HEK293T (cell line): ENCODE measurements around the gene NAT9.

Experiments
- CTCF ChIA-PET: fragments of 350-600 bp; formaldehyde crosslinking; extraction: SDS; loops from one replicate; lab custom pipeline; 2021; ENCODE audit warnings: antibody characterized with exemption, inconsistent platforms; lab: Yijun Ruan, JAX
- POLR2A ChIA-PET: fragments of 350-600 bp; formaldehyde crosslinking; extraction: SDS; loops from one replicate; lab custom pipeline; 2020; ENCODE audit warnings: antibody characterized with exemption, inconsistent platforms; lab: Yijun Ruan, JAX
- DNase-seq: peaks from one replicate; pipeline ENCODE4 v3.0.0; 2012; ENCODE audit warnings: mixed read lengths; ENCODE audit errors: extremely low spot score
- ARNT ChIP-seq: fragments of 450-650 bp; IDR thresholded peaks from 2 replicates; pipeline ENCODE4 v1.6.1; 2017; ENCODE audit warnings: mild to moderate bottlenecking
- BHLHE40 ChIP-seq: fragments of 450-650 bp; IDR thresholded peaks from 2 replicates; pipeline ENCODE4 v1.6.1; 2016; ENCODE audit warnings: mild to moderate bottlenecking, moderate library complexity, borderline replicate concordance
- CTBP1 ChIP-seq: fragments of 450-650 bp; IDR thresholded peaks from 2 replicates; pipeline ENCODE4 v1.6.1; 2016; ENCODE audit warnings: borderline replicate concordance
- ELF4 ChIP-seq: fragments of 450-650 bp; IDR thresholded peaks from 2 replicates; pipeline ENCODE4 v1.6.1; 2017; ENCODE audit warnings: antibody characterized with exemption
- FOXA1 ChIP-seq: fragments of 450-650 bp; IDR thresholded peaks from 2 replicates; pipeline ENCODE4 v1.6.1; 2016; ENCODE audit warnings: mild to moderate bottlenecking
- FOXK2 ChIP-seq: fragments of 450-650 bp; IDR thresholded peaks from 2 replicates; pipeline ENCODE4 v1.6.1; 2016; ENCODE audit warnings: mild to moderate bottlenecking
- FOXM1 ChIP-seq: fragments of 450-650 bp; IDR thresholded peaks from 2 replicates; pipeline ENCODE4 v1.6.1; 2017; ENCODE audit warnings: mild to moderate bottlenecking, borderline replicate concordance
- HDGF ChIP-seq: fragments of 450-650 bp; IDR thresholded peaks from 2 replicates; pipeline ENCODE4 v1.6.1; 2017; ENCODE audit warnings: antibody characterized with exemption, borderline replicate concordance
- L3MBTL2 ChIP-seq: fragments of 450-650 bp; conservative IDR thresholded peaks from 2 replicates; pipeline ENCODE4 v1.6.1; 2016; ENCODE audit warnings: mild to moderate bottlenecking
- LEF1 ChIP-seq: fragments of 450-650 bp; IDR thresholded peaks from 2 replicates; pipeline ENCODE4 v1.6.1; 2017; ENCODE audit warnings: mild to moderate bottlenecking, borderline replicate concordance
- NFRKB ChIP-seq: fragments of 450-650 bp; IDR thresholded peaks from 2 replicates; pipeline ENCODE4 v1.6.1; 2016; ENCODE audit warnings: mild to moderate bottlenecking, moderate library complexity
- PKNOX1 ChIP-seq: fragments of 450-650 bp; IDR thresholded peaks from 2 replicates; pipeline ENCODE4 v1.6.1; 2016
- SP1 ChIP-seq: fragments of 450-650 bp; IDR thresholded peaks from 2 replicates; pipeline ENCODE4 v1.6.1; 2017
- SUZ12 ChIP-seq: fragments of 450-650 bp; IDR thresholded peaks from 2 replicates; pipeline ENCODE4 v1.6.1; 2016; ENCODE audit warnings: mild to moderate bottlenecking
- TARDBP ChIP-seq: fragments of 450-650 bp; IDR thresholded peaks from 2 replicates; pipeline ENCODE4 v1.6.1; 2016
- ZNF384 ChIP-seq: fragments of 450-650 bp; IDR thresholded peaks from 2 replicates; pipeline ENCODE4 v1.6.1; 2016

Gene NAT9

DNA sequence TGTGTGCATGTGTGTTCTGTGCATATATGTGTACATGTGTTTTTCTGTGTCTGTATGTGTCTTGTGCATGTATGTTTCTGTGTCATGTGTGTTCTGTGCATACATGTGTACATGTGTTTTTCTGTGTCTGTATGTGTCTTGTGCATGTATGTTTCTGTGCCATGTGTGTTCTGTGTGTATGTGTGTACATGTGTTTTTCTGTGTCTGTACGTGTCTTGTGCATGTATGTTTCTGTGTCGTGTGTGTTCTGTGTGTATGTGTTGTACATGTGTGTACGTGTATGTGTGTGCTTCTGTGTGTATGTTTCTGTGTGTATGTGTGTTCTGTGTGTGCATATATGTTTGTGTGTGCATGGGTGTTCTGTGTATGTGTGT lies 47.5 kb downstream of the NAT9 start:
- no peak for TF ChIP-seq FOXA1
- no peak for TF ChIP-seq L3MBTL2
- TF ChIP-seq FOXK2 = no peak
- no peak for TF ChIP-seq ZNF384
- no peak for TF ChIP-seq PKNOX1
- no peak for TF ChIP-seq ARNT
- TF ChIP-seq BHLHE40 = no peak
- no peak for TF ChIP-seq NFRKB
- no peak for TF ChIP-seq CTBP1
- TF ChIP-seq LEF1 = no peak
- no peak for TF ChIP-seq SP1
- no peak for TF ChIP-seq FOXM1
- no peak for TF ChIP-seq SUZ12
- TF ChIP-seq HDGF = no peak
- TF ChIP-seq TARDBP = no peak
- TF ChIP-seq ELF4 = no peak
- DNase-seq = no peak
- ChIA-PET CTCF (no interaction called here), POLR2A (no interaction called here)

DNA sequence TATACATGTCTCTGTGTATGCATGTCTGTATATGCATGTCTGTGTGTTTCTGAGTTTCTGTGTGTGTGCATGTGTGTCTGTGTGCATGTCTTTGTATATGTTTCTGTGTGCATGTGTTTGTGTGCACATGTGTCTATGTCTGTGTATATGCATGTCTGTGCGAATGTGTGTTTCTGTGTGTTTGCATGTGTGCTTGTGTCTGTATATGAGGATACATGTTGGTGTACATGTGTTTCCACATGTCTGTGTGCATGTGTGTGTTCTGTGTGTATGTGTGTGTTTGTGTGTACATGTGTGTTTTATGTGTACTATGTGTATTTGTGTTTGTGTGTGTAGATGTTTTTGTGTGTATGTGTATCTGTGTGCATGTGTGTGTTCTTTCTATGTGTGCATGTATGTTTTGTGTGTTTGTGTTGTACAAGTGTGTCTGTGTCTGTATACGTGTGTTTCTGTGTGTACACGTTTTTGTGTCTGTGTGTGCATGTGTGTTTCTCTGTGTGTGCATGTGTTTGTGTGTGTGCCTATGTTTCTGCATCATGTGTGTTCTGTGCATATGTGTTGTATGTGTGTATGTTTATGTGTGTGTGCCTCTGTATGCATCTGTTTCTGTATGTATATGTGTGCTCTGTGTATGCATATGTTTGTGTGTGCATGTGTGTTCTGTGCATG lies 48.0 kb downstream of the NAT9 start:
- TF ChIP-seq FOXM1 (no peak), ZNF384 (no peak)
- ChIA-PET CTCF (no interaction called here), POLR2A (no interaction called here)
- DNase-seq = no peak

- ChIA-PET POLR2A (interaction anchor here (1.0 kb wide), 1 partner anchor 22 kb away, joined by 4 read pairs; no protein-coding TSS in a partner anchor), CTCF (interaction anchor here (1.2 kb wide), 1 partner anchor 11 kb away, joined by 4 read pairs; no protein-coding TSS in a partner anchor)
- TF ChIP-seq SUZ12 = no peak
- no peak for TF ChIP-seq FOXA1
- TF ChIP-seq HDGF = no peak
- TF ChIP-seq SP1 = no peak
- TF ChIP-seq CTBP1 = no peak
- TF ChIP-seq ZNF384 = no peak
- no peak for TF ChIP-seq NFRKB
- TF ChIP-seq L3MBTL2 = no peak
- no peak for TF ChIP-seq PKNOX1
- no peak for TF ChIP-seq BHLHE40
- TF ChIP-seq LEF1 = no peak
- TF ChIP-seq TARDBP = no peak
- TF ChIP-seq ELF4 = no peak
- no peak for DNase-seq
Observed at GRCh38 chr17:74725111-74725510, 51.0 kb downstream of the NAT9 start.

DNA sequence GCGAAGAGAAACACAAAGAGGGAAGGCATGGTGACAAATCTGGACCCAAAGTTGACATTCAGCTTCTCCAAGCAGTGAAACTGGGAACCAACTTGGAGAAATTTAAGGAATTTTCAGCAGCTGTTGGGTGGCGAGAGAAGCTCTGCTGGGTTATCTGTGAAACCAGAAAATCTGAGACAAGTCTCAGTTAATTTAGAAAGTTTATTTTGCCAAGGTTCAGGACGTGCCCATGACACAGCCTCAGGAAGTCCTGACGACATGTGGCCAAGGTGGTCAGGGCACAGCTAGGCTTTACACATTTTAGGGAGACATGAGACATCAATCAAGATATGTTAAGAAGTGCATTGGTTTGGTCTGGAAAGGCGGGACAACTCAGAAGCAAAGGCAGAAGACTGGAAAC lies 52.3 kb downstream of the NAT9 start:
- POLR2A ChIA-PET = no interaction called here
- TF ChIP-seq ELF4 (no peak), CTBP1 (no peak), FOXK2 (no peak), FOXA1 (no peak), ARNT (no peak), ZNF384 (no peak), HDGF (no peak), SP1 (no peak), L3MBTL2 (no peak), LEF1 (no peak), NFRKB (no peak), BHLHE40 (no peak), PKNOX1 (no peak)
- CTCF ChIA-PET = no interaction called here

DNA sequence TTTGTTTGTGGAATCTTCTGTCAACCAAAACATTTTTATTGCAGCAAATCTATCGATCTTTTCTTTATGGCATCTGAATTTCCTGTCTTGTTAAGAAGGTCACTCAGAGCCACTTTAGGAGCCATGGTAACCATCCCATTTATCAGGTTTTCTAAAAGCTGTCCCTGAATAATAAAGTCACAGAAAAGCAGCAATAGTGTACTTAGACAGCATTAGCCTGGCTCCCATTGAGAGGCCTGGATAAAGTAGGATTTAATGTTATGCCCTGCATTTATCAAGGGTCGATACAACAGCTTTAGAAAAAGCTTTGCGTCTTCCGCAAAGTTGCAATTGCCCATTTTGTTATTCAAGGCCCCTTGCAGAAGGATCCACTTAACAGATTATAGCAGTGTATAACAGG lies 53.4 kb downstream of the NAT9 start:
- CTCF ChIA-PET = no interaction called here
- TF ChIP-seq FOXA1 = no peak
- TF ChIP-seq LEF1 = no peak
- TF ChIP-seq SUZ12 = no peak
- no peak for TF ChIP-seq L3MBTL2
- TF ChIP-seq HDGF = no peak
- POLR2A ChIA-PET = no interaction called here

More for the DNA sequence above, 52.3 kb downstream of the NAT9 start:
- DNase-seq = no peak

More for the DNA sequence above, 53.4 kb downstream of the NAT9 start:
- no peak for DNase-seq
